HG02884 (cell line): ENCODE results near the gene CCDC51.

Experiments used
- ATAC-seq: cut with Tn5 transposase; IDR thresholded peaks from one replicate; pipeline ENCODE4 v1.9.1; 2021; ENCODE audit warnings: mild to moderate bottlenecking, moderate library complexity; ENCODE audit not compliant: unreplicated experiment

Gene CCDC51

DNA sequence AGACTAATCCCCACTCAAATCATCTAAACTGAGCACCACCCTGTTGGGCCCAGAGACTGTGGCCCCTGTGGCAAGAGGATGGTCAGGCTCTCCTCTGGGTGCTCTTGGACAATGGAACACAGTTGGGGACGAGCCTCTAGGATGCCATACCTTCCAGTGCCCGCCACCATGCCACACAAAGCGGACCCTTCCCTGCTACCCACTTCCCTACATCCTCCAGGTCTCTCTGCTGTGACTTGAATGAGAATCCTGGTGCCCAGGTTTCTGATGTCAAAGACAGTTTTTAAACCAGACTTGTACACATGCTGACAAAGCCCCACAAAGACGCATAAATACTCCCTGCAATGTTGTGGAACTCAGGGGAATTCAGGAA is 4.7 kb downstream of the CCDC51 start:
- ATAC-seq = no peak

DNA sequence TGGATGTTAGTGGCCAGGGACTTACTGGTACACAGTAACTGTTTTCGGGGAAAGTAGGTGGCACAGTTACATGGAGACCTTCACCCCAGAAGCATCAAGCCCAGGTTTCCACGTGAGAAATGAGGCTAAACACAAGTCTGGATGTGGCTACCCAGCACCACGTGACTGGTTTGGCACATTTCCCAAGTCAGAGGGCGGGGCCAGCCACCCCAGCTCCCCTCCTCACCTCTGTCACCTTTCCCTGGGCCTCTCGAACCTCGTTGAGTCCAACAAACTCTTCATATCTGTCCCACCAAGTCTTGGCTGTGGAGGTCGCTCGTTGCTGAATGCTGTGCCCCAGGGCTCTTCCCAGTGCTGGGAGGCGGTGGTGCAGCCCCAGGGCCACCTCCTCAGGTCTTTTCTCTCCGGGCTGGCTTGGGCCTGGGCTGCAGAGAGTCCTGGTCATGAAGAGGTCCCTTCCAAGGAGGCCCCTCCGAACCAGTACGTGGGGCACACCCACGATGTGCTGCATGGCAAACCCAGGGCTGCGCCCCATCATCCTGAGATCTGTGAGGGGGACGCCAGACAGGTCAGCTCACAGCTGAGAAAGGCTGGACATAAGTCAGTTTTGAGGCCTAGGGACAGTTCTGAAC is 5.2 kb downstream of the CCDC51 start:
- ATAC-seq = no peak

DNA sequence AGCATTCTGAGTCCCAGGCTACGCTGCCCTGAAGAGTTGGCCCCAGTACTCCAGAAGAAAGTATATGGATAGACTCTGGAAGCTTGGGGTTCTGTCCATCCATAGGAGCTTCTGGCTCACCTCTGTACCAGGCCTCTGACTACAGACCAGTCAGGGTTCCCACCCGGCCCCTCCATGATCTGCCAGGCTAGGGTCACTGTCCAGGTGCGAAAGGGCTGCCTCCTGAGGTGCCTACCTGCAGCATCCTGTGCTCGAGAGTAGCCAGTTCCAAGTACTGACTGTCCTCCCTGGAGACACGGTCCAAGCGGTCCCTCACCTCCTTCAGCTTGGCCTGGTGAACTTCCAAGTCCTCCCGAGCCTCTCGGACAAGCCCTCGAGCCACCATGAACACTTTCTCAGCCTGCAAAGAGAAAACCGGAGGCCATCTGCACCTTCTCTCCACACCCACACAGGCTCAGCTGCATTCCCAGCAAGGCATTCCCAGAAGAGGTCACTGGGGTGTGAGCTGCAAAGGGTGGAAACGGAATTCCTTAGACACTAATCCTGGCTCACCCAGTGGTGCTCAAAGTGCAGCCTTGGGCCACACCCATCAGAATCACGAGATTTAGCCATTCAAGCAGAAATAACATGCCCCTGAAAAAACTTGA is 6.3 kb downstream of the CCDC51 start:
- no peak for ATAC-seq

DNA sequence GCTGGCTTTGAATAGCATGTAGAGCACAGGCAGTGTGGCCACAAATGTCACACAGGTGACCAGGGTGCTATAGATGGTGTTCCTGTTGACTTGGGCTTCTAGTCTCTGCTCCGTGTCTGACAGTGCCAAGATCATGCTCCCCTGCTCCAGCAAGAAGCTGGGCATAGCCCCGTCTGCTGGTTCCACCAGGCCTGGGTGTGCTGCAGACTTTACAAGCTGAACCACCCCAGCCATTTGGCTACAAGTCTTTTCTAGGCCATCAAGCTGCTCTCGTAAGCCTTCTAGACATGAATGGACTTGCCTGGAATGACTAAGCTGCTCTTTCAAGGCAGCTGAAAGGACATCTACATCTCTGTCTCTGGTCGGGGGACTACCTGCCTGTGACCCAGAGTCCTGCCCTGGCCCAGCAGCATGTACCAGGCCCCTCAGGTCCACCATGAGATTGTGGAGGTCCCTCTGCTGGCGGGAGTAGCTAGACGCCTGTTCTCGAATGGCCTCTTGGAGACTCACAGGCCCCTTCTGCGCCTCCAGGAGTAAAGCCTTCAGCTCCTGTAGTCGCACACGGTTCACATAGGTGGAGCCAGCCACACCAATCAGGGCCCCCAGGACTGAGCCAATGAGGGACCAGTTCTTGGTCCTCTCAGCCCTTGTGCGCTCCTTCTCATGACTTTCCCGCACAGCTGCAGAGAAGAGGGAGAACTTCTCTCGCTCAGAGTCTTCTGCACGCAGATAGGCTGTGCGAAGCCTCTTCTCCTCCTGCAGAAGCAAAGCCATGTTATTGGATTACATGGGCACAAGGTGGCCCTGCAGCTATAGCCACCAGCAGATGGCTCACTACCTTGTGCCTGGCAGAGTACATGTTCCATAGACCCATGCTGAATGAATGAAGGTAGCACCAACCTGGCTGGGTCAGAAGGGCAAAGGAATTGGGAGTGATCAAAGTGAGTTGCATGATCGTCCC is 7.2 kb downstream of the CCDC51 start:
- no peak for ATAC-seq

DNA sequence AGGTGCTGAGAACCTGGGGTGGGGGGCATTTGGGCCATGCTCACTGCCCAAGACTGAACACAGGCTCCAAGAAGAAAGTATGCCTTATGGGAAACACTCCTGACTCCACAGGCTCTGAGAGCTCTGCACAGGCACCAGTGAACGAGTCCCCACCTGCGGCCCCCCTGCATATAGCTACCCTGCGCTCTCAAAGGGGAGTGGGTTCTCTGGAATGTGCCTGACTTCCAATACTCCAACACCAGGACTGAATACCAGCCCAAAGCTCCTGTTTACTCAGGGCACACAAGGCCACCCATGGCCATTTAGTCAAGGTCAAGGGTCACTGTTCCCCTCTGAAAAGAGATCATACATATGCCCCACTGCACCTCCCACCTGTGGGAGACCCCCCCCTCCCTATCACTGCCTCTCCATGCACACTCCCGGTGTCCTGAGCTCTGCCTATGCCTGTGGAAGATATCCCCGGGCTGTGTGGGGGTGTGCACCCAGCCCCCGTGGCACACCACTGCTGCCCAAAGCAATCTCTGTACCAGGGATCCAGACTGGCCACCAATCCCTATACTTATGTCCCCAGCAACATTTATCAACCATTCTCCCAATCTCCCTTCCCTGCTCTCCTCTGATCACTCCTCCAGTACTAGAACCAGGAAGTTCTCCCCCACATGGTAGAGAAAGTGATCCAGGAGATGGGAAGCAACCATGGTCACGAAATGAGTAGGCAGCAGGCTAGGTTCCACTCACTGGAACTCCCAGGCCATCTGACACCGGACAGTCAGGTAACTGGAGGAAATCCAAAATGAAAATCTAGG is 8.5 kb downstream of the CCDC51 start:
- no peak for ATAC-seq

DNA sequence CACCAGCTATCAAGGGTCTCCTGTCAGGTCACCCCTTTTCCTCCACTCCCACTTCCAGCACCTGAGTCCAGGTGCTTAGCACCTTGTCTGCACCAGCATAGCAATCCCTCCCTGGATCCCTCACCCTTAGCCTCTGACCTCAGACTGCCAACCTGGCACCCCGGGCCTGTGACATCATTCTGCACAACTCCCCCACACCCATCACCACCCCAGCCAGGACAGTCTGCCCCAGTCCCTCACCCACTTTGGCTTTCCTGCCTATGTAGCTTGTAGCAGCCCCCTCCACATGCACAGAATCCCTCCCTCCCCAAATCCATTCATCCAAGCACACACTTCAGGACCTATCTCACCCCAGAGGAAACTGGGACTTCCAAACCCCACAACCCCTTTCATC is 9.2 kb downstream of the CCDC51 start:
- ATAC-seq = no peak

DNA sequence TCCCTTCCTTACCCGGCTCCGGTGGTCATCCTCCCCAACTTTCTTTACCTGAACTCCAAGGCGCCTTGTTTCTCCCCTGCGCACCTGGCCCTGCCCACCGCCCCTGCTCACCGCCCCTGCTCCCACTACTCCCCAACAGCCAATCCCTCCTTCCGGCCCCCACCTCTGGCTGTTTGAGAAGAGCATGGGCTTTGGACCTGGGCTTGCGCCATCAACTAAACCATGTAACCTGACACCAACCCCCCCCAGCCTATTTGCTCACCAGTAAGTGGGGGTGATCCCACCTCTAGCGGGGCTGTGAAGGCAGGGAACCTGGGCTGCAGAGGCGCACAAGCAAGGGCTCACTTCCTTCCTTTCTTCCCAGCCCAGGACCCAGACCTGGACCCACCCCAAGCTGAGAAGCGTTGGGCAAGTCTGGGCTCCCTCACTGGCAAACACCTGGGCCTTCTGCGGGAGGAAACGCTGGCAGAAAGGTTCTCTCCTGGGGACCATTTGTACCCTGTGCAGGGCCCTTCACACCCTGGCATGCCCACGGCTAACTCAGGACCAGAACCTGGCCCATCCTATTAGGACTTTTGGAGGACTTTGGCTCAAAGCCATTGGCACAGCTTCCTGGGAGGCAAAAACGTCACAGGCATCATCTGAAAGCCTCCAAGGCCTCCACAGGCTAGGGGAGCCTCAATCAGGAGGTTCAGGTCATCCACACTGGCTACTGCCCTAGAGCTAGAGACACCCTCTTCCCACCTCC is 9.8 kb downstream of the CCDC51 start, which contains the start of gene PLXNB1:
TSS of gene PLXNB1 (minus strand) at position 127 of the 748 bp plus-strand sequence. CDS start 5,475 bp downstream, outside the sequence.
- no peak for ATAC-seq

DNA sequence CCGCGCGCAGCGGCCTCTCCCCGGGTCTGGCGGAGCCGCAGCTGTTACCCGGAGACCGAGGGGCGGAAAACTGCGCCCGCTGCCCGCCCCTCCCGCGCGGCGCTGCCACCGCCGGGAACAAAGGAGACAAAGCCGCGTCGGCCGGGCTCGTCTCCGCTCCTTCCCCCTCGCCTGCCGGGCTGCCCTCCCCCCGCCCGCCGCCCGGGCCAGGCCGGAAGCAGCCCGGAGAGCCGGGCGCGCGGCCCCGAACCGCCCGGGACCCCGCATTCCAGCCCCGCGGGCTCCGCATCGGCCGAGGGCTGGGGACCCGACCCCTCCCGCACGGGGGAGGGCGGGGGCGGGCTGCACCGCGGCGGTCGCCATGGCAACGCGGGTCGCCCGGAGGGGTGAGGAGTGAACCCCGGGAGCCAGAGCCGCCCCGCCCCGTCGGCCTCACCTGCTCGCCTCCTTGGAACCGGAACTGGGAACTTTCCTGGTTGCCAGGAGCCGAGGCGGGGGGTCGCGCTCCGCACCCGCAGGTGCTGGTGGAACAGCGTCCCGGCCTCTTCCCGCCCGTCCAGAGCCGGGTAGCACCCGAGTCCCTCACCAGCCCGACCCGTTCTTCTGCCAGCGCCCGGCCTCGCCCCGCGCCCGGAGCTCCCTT is 10.5 kb downstream of the CCDC51 start:
- ATAC-seq = no peak

DNA sequence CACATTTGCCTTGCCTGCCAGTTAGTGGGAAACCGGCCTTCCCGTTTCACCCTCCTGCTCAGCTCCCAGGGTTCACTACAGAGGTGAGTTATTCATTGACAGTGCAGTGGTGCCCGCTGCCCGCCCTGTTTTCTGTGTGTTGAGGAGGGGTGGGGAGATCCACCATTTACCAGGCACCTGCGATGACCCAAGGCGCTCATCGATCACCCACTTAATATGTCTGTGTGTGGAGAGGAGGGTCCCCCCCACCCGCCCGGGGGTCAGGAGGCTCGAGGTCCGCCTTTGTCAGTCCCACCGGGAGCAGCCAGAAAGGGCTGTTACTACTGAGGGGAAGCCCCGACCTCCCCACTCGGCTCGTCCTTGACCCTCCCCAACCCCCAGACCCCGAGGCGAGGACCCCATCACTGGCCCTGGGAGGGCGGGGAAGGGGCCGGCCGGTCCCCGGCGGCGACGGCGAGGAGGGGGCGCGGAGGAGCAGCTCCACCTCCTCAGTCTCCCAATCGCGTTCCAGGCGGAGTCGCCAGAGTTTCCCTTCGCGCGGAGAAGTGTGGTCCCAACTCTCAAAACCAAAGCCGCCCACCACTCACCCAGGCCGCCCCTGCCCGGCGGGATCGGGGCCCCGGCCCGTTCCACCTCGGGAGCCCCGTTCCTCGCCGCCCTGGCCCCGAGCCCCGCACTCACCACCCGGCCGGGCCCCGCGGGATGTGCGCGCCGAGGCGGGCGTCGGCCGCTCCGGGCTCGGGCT is 11.2 kb downstream of the CCDC51 start:
- no peak for ATAC-seq

DNA sequence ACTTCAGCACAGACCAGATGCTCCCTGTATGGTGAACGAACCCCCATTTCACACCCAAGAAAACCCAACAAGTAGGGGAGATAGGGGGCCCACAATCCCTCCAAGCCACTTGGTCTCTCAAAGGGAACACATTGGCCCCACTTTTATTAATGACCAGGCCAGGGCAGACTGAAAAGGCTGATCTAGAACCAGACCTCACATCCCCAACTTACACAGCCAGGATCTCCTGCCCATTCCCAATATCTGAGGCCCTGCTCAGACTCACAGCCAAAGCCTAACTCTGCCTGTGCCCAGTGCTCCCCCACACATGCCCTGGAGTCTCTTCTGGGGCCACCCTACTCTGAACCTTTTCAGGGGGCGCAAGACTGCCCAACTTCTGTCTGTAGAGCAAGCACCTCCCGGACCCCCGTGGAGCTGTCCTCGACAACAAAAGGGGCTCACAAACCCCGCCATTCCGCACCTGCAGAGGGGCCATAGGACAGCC is 11.8 kb downstream of the CCDC51 start:
- no peak for ATAC-seq

DNA sequence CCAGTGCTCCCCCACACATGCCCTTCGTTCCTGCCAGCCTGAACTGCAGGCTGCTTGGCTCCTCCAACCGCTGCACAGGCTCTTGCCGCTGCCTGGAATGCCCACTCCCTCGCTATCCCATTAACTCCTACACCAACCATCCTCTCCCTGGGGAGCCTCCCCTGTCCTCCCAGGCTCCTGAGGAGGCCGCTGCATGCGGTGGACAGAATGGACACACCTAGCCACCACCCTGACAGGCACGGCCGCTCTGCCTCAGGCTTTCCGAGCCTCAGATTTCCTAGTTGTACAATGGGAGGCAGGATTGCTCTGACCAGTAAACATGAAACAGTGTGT is 12.3 kb downstream of the CCDC51 start:
- ATAC-seq = no peak

DNA sequence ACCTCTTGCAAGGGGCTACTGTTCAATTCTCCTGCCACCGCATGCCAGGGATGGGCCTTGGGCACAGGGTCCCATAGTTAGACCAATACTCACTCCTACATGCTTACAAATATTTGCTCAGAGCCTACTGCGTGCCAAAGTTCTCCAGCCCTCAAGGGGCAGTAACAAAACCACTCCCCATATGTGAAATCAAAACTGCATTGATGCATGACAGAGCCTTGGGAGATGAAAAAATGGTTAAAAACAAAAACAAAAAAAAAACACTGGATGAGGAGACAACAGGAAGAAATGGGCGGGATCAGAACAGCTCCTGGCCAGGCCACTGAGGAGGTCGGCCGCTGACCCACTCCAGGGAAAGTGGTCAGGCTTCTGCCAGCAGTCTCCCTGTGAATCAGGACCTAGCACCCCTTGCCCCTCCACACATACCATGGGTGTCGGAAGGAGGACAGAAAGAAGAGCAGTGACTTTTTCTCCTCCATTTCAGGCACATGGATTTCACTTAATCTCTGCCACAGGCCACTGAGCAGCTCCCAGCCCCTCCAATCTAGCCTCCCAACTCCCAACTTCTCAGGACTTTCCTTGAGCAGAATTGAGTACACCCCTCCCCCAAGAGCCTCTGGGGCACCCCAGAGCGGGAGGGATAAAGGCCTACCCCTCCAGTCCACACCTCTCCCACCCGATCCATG is 12.8 kb downstream of the CCDC51 start:
- ATAC-seq = no peak

DNA sequence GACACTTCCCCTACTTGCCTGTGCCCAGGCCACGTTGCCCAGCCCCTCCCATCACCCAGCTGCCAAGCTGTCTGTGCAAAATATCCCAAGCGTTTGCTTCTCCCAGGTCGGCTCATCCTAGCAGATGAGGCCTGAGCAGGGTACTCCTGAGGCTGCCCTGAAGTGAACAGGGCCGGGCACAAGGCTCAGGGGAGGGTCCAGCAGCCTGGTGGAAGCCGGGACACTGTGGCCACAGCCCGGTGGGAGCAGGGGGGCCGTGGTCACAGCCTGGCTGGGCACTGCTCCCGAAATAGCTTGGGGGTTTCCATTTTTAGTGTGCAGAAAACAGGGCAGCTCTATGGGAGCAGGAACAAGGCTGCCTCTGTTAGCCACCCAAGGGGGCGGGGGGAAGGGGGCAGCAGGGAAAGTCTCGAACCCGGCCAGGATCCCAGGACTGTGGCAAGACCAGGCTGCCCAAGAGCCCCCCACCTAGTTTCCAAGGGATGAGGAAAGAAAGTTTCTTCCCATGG is 13.5 kb downstream of the CCDC51 start:
- no peak for ATAC-seq

DNA sequence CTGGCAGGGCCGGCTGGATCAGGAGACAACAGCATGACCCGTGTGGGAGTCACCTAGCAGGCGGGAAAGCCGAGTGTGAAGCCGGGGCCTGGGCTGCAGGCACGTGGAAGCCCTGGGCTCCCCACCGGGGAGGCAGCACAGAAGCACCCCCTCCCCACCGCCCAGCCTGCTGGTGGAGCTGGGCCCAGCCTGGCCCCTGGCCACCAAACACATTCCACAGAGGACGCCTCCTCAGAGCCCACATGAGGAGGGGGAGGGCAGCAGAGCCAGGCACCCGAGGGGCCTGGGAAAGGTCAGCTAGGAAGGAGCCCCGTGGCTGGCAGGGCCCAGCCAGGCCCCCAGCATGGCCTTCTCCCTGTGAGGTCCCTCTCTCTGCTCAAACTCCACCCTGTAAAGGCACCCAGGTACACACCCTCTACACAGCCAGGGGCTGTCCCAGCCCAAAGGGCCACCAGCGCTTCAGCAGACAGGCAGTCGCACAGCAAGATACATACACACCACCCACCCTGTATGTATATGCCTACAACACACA is 14.6 kb downstream of the CCDC51 start:
- no peak for ATAC-seq

DNA sequence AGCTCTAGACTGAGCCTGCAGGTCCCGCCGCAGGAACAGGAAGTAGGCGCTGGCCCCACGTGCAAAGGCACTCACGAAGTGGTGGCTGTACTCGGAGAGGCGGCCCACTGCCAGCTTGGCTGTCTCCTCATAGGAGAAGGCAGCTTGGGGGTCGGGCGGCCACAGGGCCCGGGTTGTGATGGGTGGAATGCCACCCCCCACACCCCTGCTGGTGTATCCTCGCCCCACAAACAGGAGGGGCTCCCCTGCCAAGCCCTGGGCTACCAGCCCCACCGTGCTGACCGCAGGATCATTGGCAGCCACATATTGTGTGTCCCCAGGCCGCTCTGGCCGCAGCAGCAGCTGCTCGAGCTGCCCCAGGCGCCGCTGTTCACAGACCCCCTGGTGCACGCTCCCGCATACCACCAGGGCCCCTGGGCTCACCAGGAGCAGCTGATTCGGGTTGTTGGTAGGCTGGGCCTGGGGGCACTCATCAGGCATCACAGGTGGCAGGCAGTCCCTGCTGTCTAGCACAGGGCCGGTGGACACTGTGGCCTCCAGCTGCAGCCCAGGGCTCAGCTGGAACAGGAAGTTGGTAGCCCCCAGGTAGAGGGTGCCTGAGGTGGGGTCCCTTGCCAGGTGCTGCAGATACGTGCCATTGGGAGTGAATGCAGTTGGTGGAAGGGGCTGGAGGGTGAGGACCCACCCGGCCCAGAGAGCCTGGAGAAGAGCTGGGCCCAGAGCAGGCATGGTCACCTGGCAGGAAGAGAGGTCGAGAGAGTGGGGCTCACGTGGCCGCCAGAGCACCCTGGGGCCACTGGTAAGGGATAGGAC is 15.8 kb downstream of the CCDC51 start:
- no peak for ATAC-seq

DNA sequence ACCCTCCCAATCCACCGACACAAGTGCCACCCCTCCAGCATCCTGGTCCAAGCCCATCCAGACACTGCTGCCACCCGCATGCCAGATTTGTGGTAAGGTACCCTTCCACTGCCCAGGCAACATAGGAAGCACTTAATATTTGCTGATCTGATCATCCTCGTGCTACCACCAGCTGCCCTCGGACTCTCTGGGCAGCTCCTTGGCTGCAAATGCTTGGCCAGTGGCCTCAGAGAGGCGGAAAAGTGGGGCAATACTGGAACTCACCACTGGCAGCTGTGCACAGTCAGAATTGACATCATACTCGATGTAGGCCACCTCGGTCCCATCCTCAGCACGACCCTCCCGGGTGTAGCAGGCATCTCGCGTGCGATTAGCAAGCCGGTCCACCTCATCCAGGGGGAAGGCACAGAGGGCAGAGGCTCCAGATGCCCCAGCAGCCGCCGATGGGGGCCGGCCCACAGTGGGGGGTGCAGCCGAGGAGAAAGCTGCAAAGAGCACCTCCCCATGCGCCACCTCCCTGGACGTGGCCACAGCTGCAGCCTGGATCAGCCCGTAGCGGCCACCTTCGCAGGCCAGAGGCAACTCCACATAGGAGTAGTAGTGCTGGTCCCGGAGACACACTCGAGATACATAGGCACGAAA is 16.6 kb downstream of the CCDC51 start:
- ATAC-seq = no peak

DNA sequence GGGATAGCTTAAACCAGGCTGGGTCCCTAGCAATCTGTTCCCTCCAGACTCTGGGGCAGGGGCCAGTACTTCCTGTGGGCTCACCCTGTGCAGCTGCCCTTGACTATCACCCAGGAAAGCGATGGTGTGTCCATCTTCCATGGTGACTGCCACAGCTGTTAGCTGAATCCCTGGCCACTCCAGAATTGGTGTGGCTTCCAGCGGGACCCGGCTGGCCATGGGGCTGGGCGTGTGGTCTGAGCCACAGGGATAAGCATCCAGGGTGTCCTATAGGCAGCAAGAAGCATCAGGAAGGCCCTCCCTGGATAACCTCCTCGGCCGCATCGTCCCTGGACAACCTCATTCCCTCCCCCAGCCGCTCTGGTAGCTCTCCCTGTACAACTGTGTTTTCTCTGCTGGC is 17.2 kb downstream of the CCDC51 start:
- no peak for ATAC-seq
